HG03354 (cell line): ENCODE measurements around the gene RAPGEF1.
"Not testable (repeated sequence)": the region's sequence is repeated elsewhere in the genome, so short reads cannot be mapped to it uniquely, and the experiment has no call there.

Experiments used
- ATAC-seq: cut with Tn5 transposase; IDR thresholded peaks from one replicate; pipeline ENCODE4 v1.9.1; 2021; ENCODE audit warnings: mild to moderate bottlenecking; ENCODE audit not compliant: unreplicated experiment, poor library complexity, severe bottlenecking

RAPGEF1 gene

DNA sequence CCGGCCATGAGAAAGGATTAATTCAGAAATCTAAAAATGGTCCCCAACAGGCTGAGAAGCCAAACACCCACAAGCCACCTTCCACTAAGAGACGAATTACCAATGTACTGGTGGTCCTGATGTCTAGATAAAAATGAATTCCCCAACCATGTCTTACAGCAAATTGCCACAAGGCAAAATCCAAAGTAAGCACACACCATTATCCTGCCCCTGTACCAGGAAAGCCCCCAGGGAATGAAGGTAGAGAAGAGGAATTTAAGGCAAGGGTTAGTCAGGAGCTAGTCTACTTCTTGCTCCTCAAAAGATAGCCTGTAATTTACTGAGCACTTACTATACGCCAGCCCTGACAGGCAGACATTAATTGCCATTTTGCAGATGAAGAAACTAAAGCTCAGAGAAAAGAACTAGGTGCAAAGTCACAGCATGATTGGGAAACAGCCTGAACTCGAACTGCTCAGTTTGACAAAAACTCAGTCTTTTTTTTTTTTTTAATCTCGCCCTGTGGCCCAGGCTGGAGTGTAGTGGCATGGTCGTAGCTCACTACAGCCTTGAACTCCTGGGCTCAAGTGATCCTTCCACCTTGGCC is 64.3 kb downstream of the RAPGEF1 start:
- ATAC-seq: no peak

DNA sequence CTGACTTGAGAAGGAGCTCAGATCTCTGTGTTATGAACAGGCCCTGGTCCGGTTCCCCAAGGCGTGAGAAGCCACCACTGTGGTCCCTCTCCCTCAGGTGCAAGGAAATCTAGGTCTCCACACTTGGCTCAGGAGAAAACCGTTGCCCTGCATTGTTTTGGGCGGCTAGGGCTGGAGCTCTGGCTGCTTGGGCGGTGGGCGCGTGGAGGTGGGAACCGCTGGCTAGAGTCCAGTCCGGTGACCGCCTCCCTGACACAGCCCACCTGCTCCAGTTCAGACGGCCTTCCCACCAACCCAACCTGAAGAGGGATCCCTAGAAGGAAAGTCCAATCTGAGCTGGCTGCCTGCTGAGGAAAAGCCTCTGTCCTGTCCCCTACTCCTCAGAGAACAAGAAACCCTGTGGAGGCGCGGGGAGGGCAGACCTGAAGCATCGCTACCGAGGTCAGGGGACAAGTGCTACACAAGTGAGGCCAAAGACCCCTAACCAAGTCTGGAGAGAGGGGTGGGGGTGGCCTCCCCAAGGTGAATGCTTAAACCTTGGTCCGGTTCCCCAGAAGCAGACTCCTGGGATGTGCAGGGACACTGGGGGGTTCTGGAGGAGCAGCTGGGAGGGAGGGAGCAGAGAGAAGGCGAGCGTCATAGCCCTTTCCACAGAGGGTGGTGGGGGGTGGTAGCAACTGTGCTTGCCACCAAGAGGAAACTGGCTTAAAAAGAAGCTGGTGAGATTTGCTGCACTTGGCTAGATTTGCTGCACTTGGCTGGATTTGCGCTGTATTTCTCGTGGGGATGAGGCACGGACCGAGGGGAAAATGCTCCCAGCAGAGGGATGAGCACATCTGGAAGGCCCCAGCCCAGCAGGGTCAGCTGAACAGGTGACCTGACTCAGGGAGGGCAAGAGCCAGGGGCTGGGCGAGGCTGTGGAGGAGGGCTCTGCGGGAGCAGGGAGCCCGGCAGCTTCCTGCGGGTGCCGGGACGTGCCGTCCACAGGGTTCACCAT is 65.2 kb downstream of the RAPGEF1 start:
- ATAC-seq: no peak

DNA sequence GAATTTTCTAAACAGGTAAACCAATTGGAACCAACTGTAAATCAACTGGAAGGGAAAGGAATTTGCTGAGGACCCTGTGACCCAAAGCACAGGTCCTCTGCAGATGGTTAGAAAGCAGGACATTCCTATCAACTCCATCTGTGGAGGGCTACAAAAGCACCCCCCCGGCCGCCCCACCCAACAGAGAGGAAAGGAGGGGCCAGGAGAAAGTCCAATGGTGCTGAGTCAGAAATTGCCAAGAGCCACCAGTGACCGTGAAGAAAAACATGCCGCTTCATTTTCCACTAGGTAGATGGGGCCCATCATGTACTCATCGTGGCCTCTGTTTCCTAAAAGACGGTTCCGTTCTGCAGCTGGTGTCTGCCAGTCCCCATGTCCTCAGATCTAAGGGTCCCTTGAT is 66.3 kb downstream of the RAPGEF1 start:
- ATAC-seq: no peak

DNA sequence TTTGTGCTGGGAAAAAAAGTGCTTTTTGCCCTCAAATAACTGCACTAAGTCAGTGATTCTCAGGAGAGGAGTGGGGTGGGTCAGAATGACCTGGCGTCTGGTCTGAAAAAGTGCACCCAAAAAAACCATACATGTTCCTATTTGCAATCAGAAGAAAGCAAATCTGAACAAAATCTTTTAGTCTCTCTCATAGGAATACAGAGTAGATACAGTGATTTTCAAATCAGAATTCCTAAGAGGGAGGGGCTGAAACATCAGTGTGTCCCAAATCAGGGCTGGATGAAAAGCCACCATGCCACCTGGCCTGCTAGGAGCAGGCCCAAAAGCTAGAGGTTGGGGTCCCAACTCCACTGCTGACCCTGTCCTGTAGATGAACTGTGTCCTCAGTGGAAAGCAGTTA is 66.8 kb downstream of the RAPGEF1 start:
- no peak for ATAC-seq

DNA sequence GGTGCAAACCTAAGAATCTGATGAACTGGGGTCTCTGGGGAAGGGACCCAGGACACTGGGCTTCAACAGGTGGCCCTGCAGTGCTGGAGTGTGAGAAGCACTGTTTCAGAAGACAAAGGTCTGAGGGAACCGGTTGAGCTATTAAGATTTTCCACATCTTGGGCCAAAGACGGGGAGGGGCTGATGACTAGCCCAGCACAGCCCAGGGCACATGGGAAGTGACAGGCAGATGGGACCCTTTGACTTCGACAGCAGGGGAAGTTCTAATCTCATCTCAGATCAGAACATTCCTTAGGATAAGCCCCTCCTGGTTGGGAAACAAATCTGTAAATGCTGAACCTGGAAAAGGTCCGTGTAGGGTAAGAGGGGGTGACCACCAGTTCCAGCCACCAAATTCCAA is 67.4 kb downstream of the RAPGEF1 start:
- ATAC-seq: no peak

GRCh38 chr9:131671133-131671520 is 68.7 kb downstream of the RAPGEF1 start:
- no peak for ATAC-seq

- no peak for ATAC-seq
Measured at GRCh38 chr9:131670247-131671132, 69.4 kb downstream of the RAPGEF1 start.

DNA sequence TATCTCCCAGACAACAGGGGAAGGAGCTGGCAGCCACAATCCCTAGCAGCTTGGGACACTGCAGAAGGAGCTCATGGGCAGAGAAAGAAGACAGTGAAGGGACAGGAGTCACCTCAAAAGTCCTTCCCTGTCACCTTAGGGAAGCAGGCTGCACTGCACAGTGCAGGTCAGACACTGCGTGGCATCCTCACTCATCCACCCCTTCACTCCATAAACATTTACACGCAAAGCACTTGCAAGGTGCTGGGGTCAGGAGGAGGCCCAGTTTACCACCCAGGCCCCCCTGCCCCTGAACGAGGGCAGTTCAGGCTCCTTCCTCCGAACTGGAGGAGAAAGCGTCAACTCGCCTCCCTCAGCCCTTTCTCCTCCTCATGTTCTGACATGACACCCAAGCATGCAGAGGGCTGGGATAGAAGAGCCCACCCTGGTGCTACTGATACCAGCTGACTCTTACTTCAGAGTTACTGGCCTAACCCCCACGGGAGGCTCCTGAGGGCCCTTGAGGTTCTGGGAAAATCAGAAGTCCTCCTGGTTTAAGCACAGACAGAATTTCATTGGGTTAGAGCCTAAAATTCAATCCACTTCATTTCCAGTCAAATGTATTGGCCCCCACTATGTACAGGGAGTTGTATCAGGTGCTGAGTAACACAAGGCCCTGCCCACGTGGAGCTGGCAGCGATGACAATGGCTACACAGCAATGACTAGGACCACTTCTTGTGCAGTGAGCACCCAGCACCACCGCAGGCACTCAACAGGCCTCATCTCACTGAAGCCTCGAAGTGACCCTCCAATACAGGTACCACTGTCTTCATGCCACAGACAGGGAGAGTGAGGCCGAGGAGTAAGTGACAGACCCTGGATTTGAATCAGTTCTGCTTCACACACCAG is 70.4 kb downstream of the RAPGEF1 start:
- peak; percentile 4 for ATAC-seq

DNA sequence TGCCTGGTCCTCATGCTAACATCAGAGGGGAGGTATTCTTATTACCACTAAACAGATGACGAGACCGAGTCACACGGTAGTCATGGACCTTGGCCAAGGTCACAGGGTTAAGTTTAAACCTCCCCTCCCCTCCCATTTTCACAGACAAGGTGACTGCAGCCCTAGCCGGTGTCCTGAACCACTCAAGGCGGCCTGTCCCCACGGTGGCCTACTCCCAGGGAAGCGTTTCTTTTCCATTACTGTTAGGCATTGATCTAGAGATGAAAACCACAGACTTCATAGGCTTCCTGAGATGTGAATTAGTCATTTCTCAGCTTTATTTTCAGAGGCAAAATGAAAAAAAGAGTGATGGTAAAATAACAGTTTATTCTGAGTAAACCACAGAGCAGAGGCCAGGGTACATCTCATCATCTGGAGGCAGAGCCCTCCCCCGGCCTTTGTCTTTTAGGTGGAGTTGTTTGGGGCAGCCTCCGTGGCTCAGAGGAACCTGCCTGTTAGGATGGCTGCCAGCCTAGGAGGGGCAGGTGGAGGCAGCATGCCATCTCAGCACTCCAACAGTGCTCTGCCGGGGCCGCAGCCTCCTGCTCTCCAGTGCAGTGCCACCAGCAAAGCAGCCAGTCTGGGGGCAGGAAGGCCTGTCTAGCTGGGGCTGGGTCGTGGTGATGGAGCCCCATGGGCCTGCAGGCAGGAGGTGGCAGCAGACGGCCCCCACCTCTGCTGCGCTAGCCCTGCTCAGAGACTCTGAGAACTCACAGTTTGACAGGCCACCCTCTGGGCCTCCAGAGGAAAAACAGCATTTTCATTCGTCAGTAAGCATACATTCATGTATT is 71.2 kb downstream of the RAPGEF1 start:
- ATAC-seq: peak; percentile 45

DNA sequence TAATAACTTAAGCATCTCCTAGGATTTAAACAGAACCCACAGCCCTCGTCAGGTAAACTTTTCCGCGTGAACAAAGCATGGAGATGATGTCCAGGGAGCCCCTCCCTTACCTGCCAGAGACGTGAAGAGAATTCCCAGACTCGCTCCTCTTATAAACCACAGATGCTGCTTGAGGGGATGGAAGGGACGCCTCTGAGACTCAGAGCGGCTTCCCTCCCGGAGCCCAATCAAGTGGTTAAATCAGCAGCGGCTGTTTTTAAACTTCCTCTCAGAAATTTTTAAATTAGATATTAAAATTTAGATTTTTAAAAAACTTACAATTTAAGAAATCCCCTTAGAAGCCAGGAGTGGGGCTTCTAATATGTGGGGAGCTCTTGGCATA is 71.8 kb downstream of the RAPGEF1 start:
- peak; percentile 24 for ATAC-seq

GRCh38 chr9:131667576-131667975 is 72.3 kb downstream of the RAPGEF1 start:
- ATAC-seq: no peak

DNA sequence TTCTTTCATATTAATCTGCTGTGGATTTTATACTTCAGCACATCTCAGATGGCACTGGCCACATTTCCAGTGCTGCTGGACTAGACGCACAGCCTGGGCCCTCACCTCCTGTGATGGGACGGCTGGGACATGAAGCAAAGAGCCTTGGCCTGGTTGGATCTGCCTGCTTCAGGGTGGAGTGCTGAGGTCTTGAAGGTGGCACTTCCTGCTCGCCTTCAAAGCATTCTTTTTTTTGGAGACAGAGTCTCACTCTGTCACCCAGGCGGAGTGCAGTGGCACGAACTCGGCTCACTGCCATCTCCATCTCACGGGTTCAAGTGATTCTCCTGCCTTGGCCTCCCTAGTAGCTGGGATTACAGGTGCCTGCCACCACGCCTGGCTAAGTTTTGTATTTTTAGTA is 73.1 kb downstream of the RAPGEF1 start:
- no peak for ATAC-seq

DNA sequence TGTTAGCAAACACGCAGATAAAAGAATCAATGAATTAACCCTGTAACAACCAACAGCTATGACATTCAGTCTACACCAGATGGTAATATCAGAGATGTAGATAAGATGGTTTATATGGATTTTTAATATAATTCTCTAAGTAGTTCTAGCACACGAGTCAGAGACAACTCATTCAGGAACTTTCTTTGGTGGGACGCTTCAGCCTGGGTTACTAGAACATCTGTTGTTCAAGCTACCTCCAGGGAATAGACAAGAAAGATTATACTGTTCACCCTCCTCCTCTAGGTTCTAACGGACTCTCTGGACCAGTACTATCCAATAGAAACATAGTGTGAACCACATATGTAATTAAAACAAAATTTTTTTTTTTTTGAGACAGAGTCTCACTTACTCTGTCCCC is 73.8 kb downstream of the RAPGEF1 start:
- no peak for ATAC-seq

GRCh38 chr9:131663288-131663687 is 76.6 kb downstream of the RAPGEF1 start:
- no peak for ATAC-seq

DNA sequence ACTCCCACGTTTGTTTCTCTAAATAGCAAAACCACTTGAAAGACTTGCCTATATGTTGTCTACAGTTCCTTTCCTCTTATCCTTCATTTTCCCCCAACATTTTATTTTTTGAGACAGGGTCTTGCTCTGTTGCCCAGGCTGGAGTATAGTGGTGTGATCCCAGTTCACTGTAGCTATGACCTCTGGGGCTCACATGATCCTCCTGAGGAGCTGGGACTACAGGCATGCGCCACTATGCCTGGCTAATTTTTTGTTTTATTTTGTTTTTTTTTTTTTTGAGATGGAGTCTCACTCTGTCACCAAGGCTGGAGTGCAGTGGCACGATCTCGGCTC is 77.6 kb downstream of the RAPGEF1 start:
- ATAC-seq: not testable (repeated sequence)

DNA sequence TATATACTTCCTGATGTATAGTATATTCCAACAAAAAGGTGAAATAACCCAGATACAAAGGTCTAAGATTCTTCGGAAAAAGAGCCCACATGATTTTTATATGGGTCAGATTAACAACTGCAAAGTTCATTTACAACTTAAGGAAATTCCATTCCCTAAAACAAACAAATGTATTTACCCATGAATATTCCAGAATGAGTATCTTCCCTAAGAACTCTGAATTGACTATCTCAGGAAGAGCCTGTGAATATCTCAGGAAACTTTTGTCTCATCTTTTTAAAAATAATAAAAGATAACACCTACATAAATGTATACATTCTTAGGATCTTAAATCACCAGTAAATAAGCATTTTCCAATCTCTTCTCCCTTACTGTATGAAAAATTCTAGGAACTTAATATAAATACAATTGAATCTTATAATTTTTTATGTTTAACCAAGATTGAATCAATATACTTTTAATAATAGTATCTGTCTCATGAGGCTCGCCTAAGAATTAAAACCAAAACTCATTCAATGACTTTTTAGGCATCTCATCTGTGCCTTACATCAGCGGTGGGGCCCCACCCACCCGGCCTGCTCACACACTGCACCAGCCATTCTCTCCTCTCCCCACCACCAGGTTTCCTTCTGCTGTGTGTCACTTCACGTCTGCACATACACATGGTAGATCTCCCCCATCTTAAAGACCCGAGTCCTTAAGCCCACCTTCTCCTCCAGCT is 78.1 kb downstream of the RAPGEF1 start:
- no peak for ATAC-seq

GRCh38 chr9:131660466-131661405 is 79.1 kb downstream of the RAPGEF1 start:
- no peak for ATAC-seq
